Activated CD4-positive, CD25-positive, alpha-beta regulatory T cell treated with anti-CD3 and anti-CD28 coated beads, Interleukin-2, amount 50 U/mL, for 24 hours (primary cell): ENCODE measurements around the gene IL1R2.

Source experiments
- ATAC-seq, 2 donors: fragments of 150-1000 bp; cut with Tn5 transposase; one replicate each; pipeline ENCODE4 v1.10.0; 2021; ENCODE audit warnings: mild to moderate bottlenecking in 1 of 2, moderate library complexity in 1 of 2

IL1R2 gene

GRCh38 chr2:102022884-102023539 lies 31.3 kb downstream of the IL1R2 start:
- ATAC-seq, result no peak

GRCh38 chr2:102024410-102024809 lies 32.6 kb downstream of the IL1R2 start:
- no peak for ATAC-seq

GRCh38 chr2:102025016-102025501 lies 33.3 kb downstream of the IL1R2 start:
- peak; percentile 18 to 20 for ATAC-seq

GRCh38 chr2:102025583-102026267 lies 34.0 kb downstream of the IL1R2 start:
- ATAC-seq, result no peak

- no peak for ATAC-seq
Observed at GRCh38 chr2:102027036-102027980, 35.5 kb downstream of the IL1R2 start.

GRCh38 chr2:102028470-102028869 lies 36.7 kb downstream of the IL1R2 start:
- peak; percentile 36 to 61 for ATAC-seq

GRCh38 chr2:102029405-102029804 lies 37.6 kb downstream of the IL1R2 start:
- no peak for ATAC-seq

GRCh38 chr2:102029952-102030351 lies 38.2 kb downstream of the IL1R2 start:
- no peak for ATAC-seq

GRCh38 chr2:102030502-102030854 lies 38.7 kb downstream of the IL1R2 start:
- no peak for ATAC-seq

- no peak for ATAC-seq
Observed at GRCh38 chr2:102030855-102031527, 39.2 kb downstream of the IL1R2 start.

GRCh38 chr2:102032368-102033030 lies 40.7 kb downstream of the IL1R2 start:
- no peak for ATAC-seq

GRCh38 chr2:102033031-102033749 lies 41.4 kb downstream of the IL1R2 start:
- peak in 1 of 2 donors; percentile 34 for ATAC-seq

GRCh38 chr2:102033750-102034682 lies 42.3 kb downstream of the IL1R2 start:
- no peak for ATAC-seq

- ATAC-seq, result no peak
Observed at GRCh38 chr2:102034683-102035548, 43.2 kb downstream of the IL1R2 start.

- ATAC-seq, result no peak
Observed at GRCh38 chr2:102037681-102038080, 45.9 kb downstream of the IL1R2 start.

GRCh38 chr2:102040229-102040628 lies 48.5 kb downstream of the IL1R2 start:
- no peak for ATAC-seq

- ATAC-seq, result no peak
Observed at GRCh38 chr2:102041351-102041750, 49.6 kb downstream of the IL1R2 start.

- ATAC-seq, result peak; percentile 9 to 27
Observed at GRCh38 chr2:102042196-102043081, 50.7 kb downstream of the IL1R2 start.
